ENCODE measurements around the gene NSD2. TPM values are rescaled to one million over a fixed set of nuclear protein-coding genes. Genes with fewer than 3 reads are reported as not detected.
A peak's percentile ranks its signal among the peaks of the same experiment; 100 is the strongest.

Gene NSD2
- total RNA-seq, 1 experiment from 2014 or later: 136 TPM

DNA sequence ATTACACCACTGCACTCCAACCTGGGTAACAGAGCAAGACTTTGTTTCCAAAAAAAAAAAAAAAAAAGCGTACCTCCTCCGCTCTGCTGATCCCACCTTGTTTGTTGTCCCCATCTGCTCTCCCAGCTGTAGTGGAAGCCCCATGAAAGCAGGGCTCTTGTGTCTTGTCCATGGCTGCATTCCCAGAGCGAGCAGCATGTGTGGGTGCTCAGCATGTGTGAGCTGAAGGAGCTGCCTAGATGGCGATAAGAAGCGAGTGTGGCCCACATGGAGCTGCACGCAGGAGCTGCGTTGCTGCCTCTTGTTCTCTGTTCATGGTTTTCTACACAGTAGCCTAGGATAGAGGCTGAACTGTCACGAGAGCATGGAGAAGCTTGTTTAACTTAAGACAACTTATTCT is 12.4 kb downstream of the NSD2 start:
- no peak overlapping the region for H2AK5ac ChIP-seq (ENCODE audit: insufficient read length, low read length)
- H3K23ac ChIP-seq (ENCODE audit: insufficient read length, low read depth, low read length): no peak overlapping the region
- WGBS (ENCODE audit: extremely low coverage, insufficient read length, low lambda C conversion rate): no CpG with 5 or more reads among the region's 8 CpGs
- no peak overlapping the region for H2BK12ac ChIP-seq (ENCODE audit: insufficient read length, low read depth, low read length)
- peak overlapping the region in 2 of 3 experiments; percentile 0 to 28; a peak in 1 of 7 replicates for H3K27ac Mint-ChIP-seq
- no peak overlapping the region for H3K27ac ChIP-seq (ENCODE audit: insufficient read length, low read depth, low read length)
- H3K79me1 ChIP-seq (ENCODE audit: insufficient read depth, low read depth, low read length, poor library complexity, severe bottlenecking): peaks cover 19% of the 10 kb centered on the region
- H3K23me2 ChIP-seq (ENCODE audit: insufficient read length, low read depth, low read length, poor library complexity, severe bottlenecking): no peaks in the 10 kb centered on the region
- H3K27me3 Mint-ChIP-seq (ENCODE audit: low read depth): no peaks in the 10 kb centered on the region
- H2BK120ac ChIP-seq (ENCODE audit: low read depth, low read length, poor library complexity, severe bottlenecking): no peak overlapping the region
- no peaks in the 10 kb centered on the region for H3K9me3 ChIP-seq (ENCODE audit: control insufficient read depth, low read depth, low read length)
- no peak for DNase-seq
- H4K91ac ChIP-seq (ENCODE audit: insufficient read length, low read depth, low read length): no peak overlapping the region
- TF ChIP-seq, protein P1, sequence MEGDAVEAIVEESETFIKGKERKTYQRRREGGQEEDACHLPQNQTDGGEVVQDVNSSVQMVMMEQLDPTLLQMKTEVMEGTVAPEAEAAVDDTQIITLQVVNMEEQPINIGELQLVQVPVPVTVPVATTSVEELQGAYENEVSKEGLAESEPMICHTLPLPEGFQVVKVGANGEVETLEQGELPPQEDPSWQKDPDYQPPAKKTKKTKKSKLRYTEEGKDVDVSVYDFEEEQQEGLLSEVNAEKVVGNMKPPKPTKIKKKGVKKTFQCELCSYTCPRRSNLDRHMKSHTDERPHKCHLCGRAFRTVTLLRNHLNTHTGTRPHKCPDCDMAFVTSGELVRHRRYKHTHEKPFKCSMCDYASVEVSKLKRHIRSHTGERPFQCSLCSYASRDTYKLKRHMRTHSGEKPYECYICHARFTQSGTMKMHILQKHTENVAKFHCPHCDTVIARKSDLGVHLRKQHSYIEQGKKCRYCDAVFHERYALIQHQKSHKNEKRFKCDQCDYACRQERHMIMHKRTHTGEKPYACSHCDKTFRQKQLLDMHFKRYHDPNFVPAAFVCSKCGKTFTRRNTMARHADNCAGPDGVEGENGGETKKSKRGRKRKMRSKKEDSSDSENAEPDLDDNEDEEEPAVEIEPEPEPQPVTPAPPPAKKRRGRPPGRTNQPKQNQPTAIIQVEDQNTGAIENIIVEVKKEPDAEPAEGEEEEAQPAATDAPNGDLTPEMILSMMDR (conservative IDR thresholded peaks at IDR 0.05): no peak
- no peak overlapping the region for H2BK5ac ChIP-seq (ENCODE audit: insufficient read length, low read length)
- H2BK20ac ChIP-seq (ENCODE audit: low read depth, low read length, poor library complexity, severe bottlenecking): no peak overlapping the region
- peaks cover 34% of the 10 kb centered on the region for H3K79me2 ChIP-seq (ENCODE audit: insufficient read depth, low read length)
- H2BK15ac ChIP-seq (ENCODE audit: low read depth, low read length): no peak overlapping the region
- no peak overlapping the region for H3K18ac ChIP-seq (ENCODE audit: insufficient read length, low read depth, low read length)
- H3K4me2 ChIP-seq (ENCODE audit: insufficient read depth, insufficient read length, low read length): no peak overlapping the region
- no peak overlapping the region for H3T11ph ChIP-seq (ENCODE audit: low read length)
- no peak overlapping the region for H4K5ac ChIP-seq (ENCODE audit: insufficient read length, low read depth, low read length)
- no peaks in the 10 kb centered on the region; the same call in 1 of the 2 replicates for H3K4me1 ChIP-seq (ENCODE audit: insufficient read depth, low read length)
- no peaks in the 10 kb centered on the region for H4K20me1 ChIP-seq (ENCODE audit: control insufficient read depth, insufficient read depth, insufficient read length)
- no peak overlapping the region for H3K4me3 Mint-ChIP-seq
- no peak overlapping the region for H3K9ac ChIP-seq (ENCODE audit: extremely low read depth, insufficient read length, low read length)
- no peak overlapping the region for H3K4ac ChIP-seq (ENCODE audit: low read depth, low read length)
- H3K4me1 Mint-ChIP-seq: peaks cover 9 to 11% of the 10 kb centered on the region in 2 experiments
- H3K14ac ChIP-seq (ENCODE audit: insufficient read depth, low read length): no peak overlapping the region
- no peaks in the 10 kb centered on the region for H3K27me3 ChIP-seq (ENCODE audit: insufficient read depth, low read length)
- no peak overlapping the region for H4K8ac ChIP-seq (replicated peaks; ENCODE audit: insufficient read length, low read depth, low read length)
- H3K56ac ChIP-seq (ENCODE audit: insufficient read length, low read depth, low read length): no peak overlapping the region
- no peak overlapping the region for H2AFZ ChIP-seq (ENCODE audit: low read length)
- peaks cover 4 to 7% (median 5%) of the 10 kb centered on the region in 3 experiments; a peak in 4 of 7 replicates for H3K36me3 Mint-ChIP-seq (ENCODE audit: insufficient read depth in 1 of 3, low read depth in 3 of 3)
- no peaks in the 10 kb centered on the region for H3K9me3 Mint-ChIP-seq

All from H9 (cell line).